B cell (primary cell): ENCODE results near the gene PSMG1. TPM values are rescaled to one million over a fixed set of nuclear protein-coding genes. Genes with fewer than 3 reads are reported as not detected.

Experiments used
- ATAC-seq: fragments of 200-7000 bp; cut with Tn5 transposase; one replicate; pipeline ENCODE4 v1.10.0; 2021; ENCODE audit warnings: low read depth, mild to moderate bottlenecking, moderate number of reproducible peaks, moderate library complexity
- CTCF ChIA-PET: fragments of 350-600 bp; sonication (Branson Sonifier 250); formaldehyde crosslinking; loops from one replicate; lab custom pipeline; 2021; ENCODE audit warnings: antibody characterized with exemption, inconsistent platforms; lab: Charles Lee
- POLR2A ChIA-PET: fragments of 350-600 bp; sonication (Branson Sonifier 250); formaldehyde crosslinking; loops from one replicate; lab custom pipeline; 2021; ENCODE audit warnings: antibody characterized with exemption; lab: Charles Lee
- DNase-seq: peaks from one replicate; pipeline ENCODE4 v3.0.0; 2013
- H2AFZ ChIP-seq: 2 replicates; pipeline ENCODE4 v1.6.1; 2012; ENCODE audit warnings: mild to moderate bottlenecking, low read depth, low read length; ENCODE audit not compliant: insufficient read depth, poor library complexity, severe bottlenecking
- H3K27ac ChIP-seq, 2 donors: 1 replicate in 1 of 2; 2 replicates in 1 of 2; pipeline ENCODE4 v1.5.1; 2012 to 2013; ENCODE audit warnings: low read length in 2 of 2, mild to moderate bottlenecking in 2 of 2, moderate library complexity in 1 of 2
- H3K27me3 ChIP-seq, 4 experiments: fragments of 200-600 bp in 1 of 4; sonication (generic) in 1 of 4; replicated peaks in 1 of 4; 1 replicate in 2 of 4; 2 replicates in 2 of 4; pipeline versions ENCODE4 v1.6.1 to v1.7.0; 2013 to 2016; ENCODE audit warnings: low read length in 3 of 4, mild to moderate bottlenecking in 2 of 4, mixed read lengths in 1 of 4, moderate library complexity in 1 of 4; ENCODE audit not compliant: insufficient read depth in 4 of 4, control insufficient read depth in 3 of 4; ENCODE audit errors: control extremely low read depth in 1 of 4
- H3K36me3 ChIP-seq, 2 experiments: replicated peaks in 1 of 2; 1 replicate in 1 of 2; 2 replicates in 1 of 2; pipeline versions ENCODE4 v1.6.1 to v1.7.1; 2013; ENCODE audit warnings: low read length in 1 of 2; ENCODE audit not compliant: insufficient read depth in 2 of 2, control insufficient read depth in 1 of 2; ENCODE audit errors: control extremely low read depth in 1 of 2, extremely low read depth in 1 of 2
- H3K4me1 ChIP-seq, 2 donors: fragments of 200-600 bp in 1 of 2; sonication (generic) in 1 of 2; 1 replicate in 1 of 2; 2 replicates in 1 of 2; pipeline versions ENCODE4 v1.5.1 to v1.6.1; 2013 to 2017; ENCODE audit warnings: low read length in 2 of 2; ENCODE audit not compliant: control insufficient read depth in 2 of 2, insufficient read depth in 2 of 2
- H3K4me2 ChIP-seq: replicated peaks from 2 replicates; pipeline ENCODE3; 2012; ENCODE audit warnings: mild to moderate bottlenecking, low read depth, low read length; ENCODE audit not compliant: poor library complexity, severe bottlenecking
- H3K4me3 ChIP-seq, 5 experiments: fragments of 200-600 bp in 1 of 5; sonication (generic) in 1 of 5; 1 replicate in 3 of 5; 2 replicates in 2 of 5; pipeline versions ENCODE4 v1.5.1 to v1.7.0; 2011 to 2016; ENCODE audit warnings: low read length in 4 of 5, mild to moderate bottlenecking in 4 of 5, low read depth in 2 of 5, control low read depth in 1 of 5, moderate library complexity in 1 of 5; ENCODE audit not compliant: insufficient read depth in 1 of 5; ENCODE audit errors: control extremely low read depth in 1 of 5, extremely low read depth in 1 of 5
- H3K79me2 ChIP-seq: fragments of 200-600 bp; sonication (generic); one replicate; pipeline ENCODE4 v1.6.0; 2016; ENCODE audit warnings: low read length; ENCODE audit not compliant: control insufficient read depth, insufficient read depth
- H3K9ac ChIP-seq: fragments of 200-600 bp; sonication (generic); 2 replicates; pipeline ENCODE4 v1.6.1; 2017; ENCODE audit warnings: mild to moderate bottlenecking, low read length, moderate library complexity
- H3K9me3 ChIP-seq, 3 donors: one replicate each; pipeline versions ENCODE4 v1.6.1 to v1.7.1; 2013; ENCODE audit warnings: low read length in 2 of 3; ENCODE audit not compliant: control insufficient read depth in 2 of 3, insufficient read depth in 1 of 3; ENCODE audit errors: control extremely low read depth in 1 of 3
- H4K20me1 ChIP-seq: 2 replicates; pipeline ENCODE4 v1.6.0; 2012; ENCODE audit warnings: mild to moderate bottlenecking, low read length; ENCODE audit not compliant: insufficient read depth, control insufficient read depth, poor library complexity, severe bottlenecking
- H3K27ac Mint-ChIP-seq: one replicate; pipeline ENCODE4 v1.8.0; 2021; ENCODE audit warnings: mixed read lengths
- H3K27me3 Mint-ChIP-seq: one replicate; pipeline ENCODE4 v1.8.0; 2021; ENCODE audit warnings: mixed read lengths
- H3K4me1 Mint-ChIP-seq: one replicate; pipeline ENCODE4 v1.8.0; 2021; ENCODE audit warnings: mixed read lengths
- H3K4me3 Mint-ChIP-seq: one replicate; pipeline ENCODE4 v1.8.0; 2021; ENCODE audit warnings: mixed read lengths
- H3K9me3 Mint-ChIP-seq: one replicate; pipeline ENCODE4 v1.8.0; 2022; ENCODE audit warnings: mixed read lengths; ENCODE audit not compliant: insufficient read depth
- EZH2 ChIP-seq: IDR thresholded peaks from 2 replicates; pipeline ENCODE4 v1.6.1; 2012; ENCODE audit warnings: borderline replicate concordance, low read depth, mild to moderate bottlenecking, moderate library complexity, low read length; ENCODE audit not compliant: insufficient read depth, poor library complexity, severe bottlenecking
- WGBS: methylation state at CpG from one replicate; pipeline ENCODE4 v1.1.5; 2013; ENCODE audit warnings: missing lambda C conversion rate; ENCODE audit not compliant: insufficient coverage; 5-methylcytosine and 5-hydroxymethylcytosine counted together
- intact Hi-C: fragments of 100-400 bp; cut with micrococcal nuclease; formaldehyde crosslinking; loops from one replicate; pipeline ENCODE4 v1.10.0; 2022
- polyA plus RNA-seq: library from polyadenylated mRNA; depleted of rRNA; stranded (reverse); fragments of >200 nt; gene quantifications from 2 replicates; pipeline ENCODE4 v1.2.3, GENCODE V29; 2012
- total RNA-seq, 2 donors: library from RNA; stranded (reverse); fragments of 120-200 nt in 1 of 2; gene quantifications; 1 replicate in 1 of 2; 2 replicates in 1 of 2; pipeline versions ENCODE4 v1.2.3 to v1.2.4, GENCODE V29; 2013 to 2022
- TF ChIP-seq, protein P1 (sequence below): fragments of 200-600 bp; IDR thresholded peaks from one replicate; pipeline ENCODE4 v1.8.0; 2022; ENCODE audit warnings: antibody characterized with exemption, mild to moderate bottlenecking

PSMG1 gene
- total and polyA plus RNA-seq, 2 donors (not counting 1 experiment from before 2014, with no cell fraction given) = 8.6 to 10.4 TPM

GRCh38 chr21:39168800-39169199 is 14.5 kb downstream of the PSMG1 start:
- no peaks in the 10 kb centered on the region for H3K4me1 Mint-ChIP-seq
- no peak overlapping the region for H3K4me3 ChIP-seq
- H3K36me3 ChIP-seq = peaks cover 0 to 2% of the 10 kb centered on the region in 2 experiments
- H3K9me3 ChIP-seq = peaks cover 0 to 8% (median 5%) of the 10 kb centered on the region in 3 donors
- no peak overlapping the region for H3K9ac ChIP-seq
- ATAC-seq (no peak), DNase-seq (no peak)
- H3K9me3 Mint-ChIP-seq = peaks cover 4% of the 10 kb centered on the region
- WGBS = no CpG with 5 or more reads among the region's 2 CpGs
- H3K27ac Mint-ChIP-seq = no peak overlapping the region
- peaks cover 11% of the 10 kb centered on the region for H3K27me3 Mint-ChIP-seq
- no peaks in the 10 kb centered on the region for H4K20me1 ChIP-seq
- no peaks in the 10 kb centered on the region for H3K27me3 ChIP-seq
- TF ChIP-seq, protein P1, sequence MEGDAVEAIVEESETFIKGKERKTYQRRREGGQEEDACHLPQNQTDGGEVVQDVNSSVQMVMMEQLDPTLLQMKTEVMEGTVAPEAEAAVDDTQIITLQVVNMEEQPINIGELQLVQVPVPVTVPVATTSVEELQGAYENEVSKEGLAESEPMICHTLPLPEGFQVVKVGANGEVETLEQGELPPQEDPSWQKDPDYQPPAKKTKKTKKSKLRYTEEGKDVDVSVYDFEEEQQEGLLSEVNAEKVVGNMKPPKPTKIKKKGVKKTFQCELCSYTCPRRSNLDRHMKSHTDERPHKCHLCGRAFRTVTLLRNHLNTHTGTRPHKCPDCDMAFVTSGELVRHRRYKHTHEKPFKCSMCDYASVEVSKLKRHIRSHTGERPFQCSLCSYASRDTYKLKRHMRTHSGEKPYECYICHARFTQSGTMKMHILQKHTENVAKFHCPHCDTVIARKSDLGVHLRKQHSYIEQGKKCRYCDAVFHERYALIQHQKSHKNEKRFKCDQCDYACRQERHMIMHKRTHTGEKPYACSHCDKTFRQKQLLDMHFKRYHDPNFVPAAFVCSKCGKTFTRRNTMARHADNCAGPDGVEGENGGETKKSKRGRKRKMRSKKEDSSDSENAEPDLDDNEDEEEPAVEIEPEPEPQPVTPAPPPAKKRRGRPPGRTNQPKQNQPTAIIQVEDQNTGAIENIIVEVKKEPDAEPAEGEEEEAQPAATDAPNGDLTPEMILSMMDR = no peak
- TF ChIP-seq EZH2 = no peak
- intact Hi-C loops = no loop called here
- no peak overlapping the region for H3K4me3 Mint-ChIP-seq
- H3K79me2 ChIP-seq = no peaks in the 10 kb centered on the region
- no peak overlapping the region for H2AFZ ChIP-seq
- H3K4me1 ChIP-seq = no peaks in the 10 kb centered on the region
- H3K27ac ChIP-seq = no peak overlapping the region
- POLR2A ChIA-PET = no interaction called here
- CTCF ChIA-PET = interaction anchor here (2.2 kb wide), 1 partner anchor 8 kb away, joined by 6 read pairs; no protein-coding TSS in a partner anchor
- no peak overlapping the region for H3K4me2 ChIP-seq

DNA sequence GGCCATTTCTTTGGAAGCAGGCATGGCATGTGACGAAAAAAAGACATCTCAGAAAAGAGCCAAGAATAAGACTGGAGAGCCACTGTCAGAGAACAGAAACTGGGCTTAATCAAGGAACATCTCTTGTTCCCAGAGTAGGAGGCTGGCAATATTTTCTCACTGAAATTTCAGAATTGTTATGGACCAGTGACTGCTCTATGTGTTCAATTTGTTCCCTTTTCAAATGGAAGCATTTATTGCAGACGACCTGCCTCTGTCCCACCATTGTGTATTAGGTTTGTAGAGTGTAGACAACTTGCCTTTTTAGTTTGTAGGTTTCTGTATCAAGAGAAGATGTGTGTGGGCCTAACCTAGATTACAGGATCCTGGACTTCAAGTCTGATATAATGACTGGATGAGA is 18.7 kb downstream of the PSMG1 start:
- Mint-ChIP-seq H3K4me3 (no peak overlapping the region), H3K27me3 (peaks cover 20% of the 10 kb centered on the region), H3K27ac (no peak overlapping the region), H3K9me3 (peaks cover 7% of the 10 kb centered on the region), H3K4me1 (no peaks in the 10 kb centered on the region)
- peaks cover 0 to 8% (median 5%) of the 10 kb centered on the region in 3 donors for H3K9me3 ChIP-seq
- intact Hi-C loops = no loop called here
- H3K27me3 ChIP-seq = no peaks in the 10 kb centered on the region
- H3K4me3 ChIP-seq = no peak overlapping the region
- TF ChIP-seq, protein P1 = no peak
- no peak for TF ChIP-seq EZH2
- no peaks in the 10 kb centered on the region for H3K4me1 ChIP-seq
- no peak overlapping the region for H2AFZ ChIP-seq
- no peaks in the 10 kb centered on the region for H4K20me1 ChIP-seq
- ChIA-PET CTCF (no interaction called here), POLR2A (no interaction called here)
- no peaks in the 10 kb centered on the region for H3K36me3 ChIP-seq
- no peak overlapping the region for H3K27ac ChIP-seq
- DNase-seq = no peak
- H3K4me2 ChIP-seq = no peak overlapping the region
- no peaks in the 10 kb centered on the region for H3K79me2 ChIP-seq
- ATAC-seq = no peak
- 90% methylated on average over 2 of the region's 2 CpGs for WGBS
- H3K9ac ChIP-seq = no peak overlapping the region
